GM21737 (cell line): Measurements from ENCODE around the gene RBPMS2.
A peak's percentile ranks its signal among the peaks of the same experiment; 100 is the strongest.

Experiments used
- ATAC-seq: cut with Tn5 transposase; IDR thresholded peaks from one replicate; pipeline ENCODE4 v1.9.1; 2021; ENCODE audit warnings: mild to moderate bottlenecking, moderate library complexity; ENCODE audit not compliant: unreplicated experiment

Gene RBPMS2

GRCh38 chr15:64731805-64732151 is 43.6 kb downstream of the RBPMS2 start:
- ATAC-seq, result no peak

GRCh38 chr15:64731012-64731804 is 44.2 kb downstream of the RBPMS2 start:
- no peak for ATAC-seq

GRCh38 chr15:64730151-64730550 is 45.2 kb downstream of the RBPMS2 start:
- ATAC-seq, result no peak

- no peak for ATAC-seq
Measured at GRCh38 chr15:64720188-64720587, 55.2 kb downstream of the RBPMS2 start.

GRCh38 chr15:64717735-64718495 is 57.5 kb downstream of the RBPMS2 start:
- no peak for ATAC-seq

GRCh38 chr15:64717130-64717529 is 58.3 kb downstream of the RBPMS2 start:
- ATAC-seq, result no peak

- no peak for ATAC-seq
Measured at GRCh38 chr15:64716452-64716851, 58.9 kb downstream of the RBPMS2 start.

GRCh38 chr15:64713592-64713991 is 61.8 kb downstream of the RBPMS2 start:
- no peak for ATAC-seq

GRCh38 chr15:64712353-64712752 is 63.0 kb downstream of the RBPMS2 start:
- no peak for ATAC-seq

GRCh38 chr15:64710676-64711428 is 64.5 kb downstream of the RBPMS2 start:
- ATAC-seq, result no peak

- ATAC-seq, result no peak
Measured at GRCh38 chr15:64706011-64706911, 69.1 kb downstream of the RBPMS2 start.

GRCh38 chr15:64705006-64705405 is 70.4 kb downstream of the RBPMS2 start:
- no peak for ATAC-seq

GRCh38 chr15:64703632-64703959 is 71.8 kb downstream of the RBPMS2 start:
- no peak for ATAC-seq

GRCh38 chr15:64702816-64703631 is 72.4 kb downstream of the RBPMS2 start:
- ATAC-seq, result peak; percentile 85

- ATAC-seq, result no peak
Measured at GRCh38 chr15:64701482-64702184, 73.8 kb downstream of the RBPMS2 start.

GRCh38 chr15:64701051-64701450 is 74.3 kb downstream of the RBPMS2 start:
- no peak for ATAC-seq

GRCh38 chr15:64699751-64700388 is 75.5 kb downstream of the RBPMS2 start:
- no peak for ATAC-seq

- ATAC-seq, result no peak
Measured at GRCh38 chr15:64698823-64699222, 76.6 kb downstream of the RBPMS2 start.

GRCh38 chr15:64697911-64698369 is 77.4 kb downstream of the RBPMS2 start:
- ATAC-seq, result no peak
